Measurements from ENCODE around the gene SHROOM2.

- TF ChIP-seq CTCF (IDR thresholded peaks at IDR 0.05 in 8 of 11, conservative IDR thresholded peaks at IDR 0.05 in 3 of 11) (no peak), POLR2A (IDR thresholded peaks at IDR 0.05) (no peak), POLR2AphosphoS5 (IDR thresholded peaks at IDR 0.05) (no peak)
Measured at GRCh38 chrX:9955506-9955905, 169.3 kb downstream of the SHROOM2 start.
